ENCODE data around the gene NSUN6.

NSUN6 gene

GRCh38 chr10:18504161-18504560 lies 147.2 kb downstream of the NSUN6 start:
- DNase-seq (ENCODE audit: low read depth in 3 of 3) = no peak

- no peak for DNase-seq (ENCODE audit: low read depth in 3 of 3)
Measured at GRCh38 chr10:18501629-18502028, 149.8 kb downstream of the NSUN6 start.

GRCh38 chr10:18501198-18501597 lies 150.2 kb downstream of the NSUN6 start:
- peak in 1 of 3 experiments; percentile 0 for DNase-seq (ENCODE audit: low read depth in 3 of 3)

GRCh38 chr10:18500576-18500975 lies 150.8 kb downstream of the NSUN6 start:
- DNase-seq (ENCODE audit: low read depth in 3 of 3) = no peak

- no peak for DNase-seq (ENCODE audit: low read depth in 3 of 3)
Measured at GRCh38 chr10:18498998-18499397, 152.4 kb downstream of the NSUN6 start.

GRCh38 chr10:18497806-18498369 lies 153.5 kb downstream of the NSUN6 start:
- DNase-seq (ENCODE audit: low read depth in 3 of 3) = no peak

Measured in stimulated activated CD4-positive, alpha-beta T cell treated with anti-CD3 and anti-CD28 coated beads, TNF-alpha, amount 100 ng/mL, for 24 hours (primary cell).